Spleen (tissue), 11 donors: ENCODE results near the gene NSUN6. TPM values are rescaled to one million over a fixed set of nuclear protein-coding genes. Genes with fewer than 3 reads are reported as not detected.

Experiments
- DNase-seq: peaks from one replicate; pipeline ENCODE4 v3.0.0-alpha.2; 2020
- H3K27ac ChIP-seq, 8 donors: fragments of 200-600 bp; sonication (generic) in 7 of 8; 1 replicate in 4 of 8; 2 replicates in 4 of 8; pipeline versions ENCODE4 v1.5.0 to v1.8.0; 2016 to 2021; ENCODE audit warnings: inconsistent platforms in 4 of 8, mild to moderate bottlenecking in 4 of 8, moderate library complexity in 1 of 8
- H3K27me3 ChIP-seq, 7 donors: fragments of 200-600 bp; sonication (generic) in 6 of 7; replicated peaks in 1 of 7; 1 replicate in 4 of 7; 2 replicates in 3 of 7; pipeline versions ENCODE4 v1.5.0 to v1.8.0; 2016 to 2021; ENCODE audit warnings: inconsistent platforms in 3 of 7, mild to moderate bottlenecking in 1 of 7
- H3K36me3 ChIP-seq, 6 donors: fragments of 200-600 bp; sonication (generic) in 5 of 6; 1 replicate in 4 of 6; 2 replicates in 2 of 6; pipeline versions ENCODE4 v1.5.0 to v1.8.0; 2016 to 2021; ENCODE audit warnings: inconsistent platforms in 2 of 6
- H3K4me1 ChIP-seq, 6 donors: fragments of 200-600 bp; sonication (generic) in 5 of 6; 1 replicate in 3 of 6; 2 replicates in 3 of 6; pipeline versions ENCODE4 v1.5.0 to v1.8.0; 2016 to 2021; ENCODE audit warnings: inconsistent platforms in 3 of 6
- H3K4me3 ChIP-seq, 8 donors: fragments of 200-600 bp; sonication (generic) in 7 of 8; 1 replicate in 4 of 8; 2 replicates in 4 of 8; pipeline versions ENCODE4 v1.5.0 to v1.8.0; 2016 to 2021; ENCODE audit warnings: inconsistent platforms in 4 of 8, mild to moderate bottlenecking in 4 of 8, moderate library complexity in 2 of 8
- H3K9me3 ChIP-seq, 8 donors: fragments of 200-600 bp; sonication (generic) in 7 of 8; 1 replicate in 4 of 8; 2 replicates in 4 of 8; pipeline versions ENCODE4 v1.5.0 to v1.8.0; 2016 to 2021; ENCODE audit warnings: inconsistent platforms in 4 of 8
- CTCF ChIP-seq, 11 experiments: fragments of 200-600 bp in 7 of 11; fragments of 450-650 bp in 4 of 11; sonication (generic) in 4 of 11; IDR thresholded peaks in 8 of 11; conservative IDR thresholded peaks in 3 of 11; 1 replicate in 7 of 11; 2 replicates in 4 of 11; pipeline versions ENCODE4 v1.4.0 to v1.8.0; 2016 to 2021; ENCODE audit warnings: antibody characterized with exemption in 11 of 11, inconsistent platforms in 4 of 11, mild to moderate bottlenecking in 1 of 11
- POLR2A ChIP-seq, 3 donors: fragments of 450-650 bp; IDR thresholded peaks; one replicate each; pipeline ENCODE4 v1.5.1; 2017; ENCODE audit warnings: antibody characterized with exemption in 3 of 3, mild to moderate bottlenecking in 1 of 3
- POLR2AphosphoS5 ChIP-seq, 3 donors: sonication (generic); formaldehyde crosslinking; IDR thresholded peaks; one replicate each; pipeline ENCODE4 v1.5.1; 2017; ENCODE audit warnings: antibody characterized with exemption in 3 of 3
- WGBS, 5 donors: extraction: QIAGEN DNeasy Blood & Tissue Kit in 3 of 5; methylation state at CpG; one replicate each; pipeline versions ENCODE4 v1.1.5 to v1.1.7; 2013 to 2018; 5-methylcytosine and 5-hydroxymethylcytosine counted together
- intact Hi-C: fragments of 100-400 bp; cut with DNase I; formaldehyde crosslinking; loops from one replicate; pipeline ENCODE4 v1.15.0; 2023; ENCODE audit warnings: low total_unique reads
- polyA plus RNA-seq, 3 donors: library from polyadenylated mRNA; stranded (reverse); fragments of 200-250 nt; gene quantifications; one replicate each; pipeline ENCODE4 v1.2.1, GENCODE V29; 2013
- total RNA-seq, 7 donors: library from RNA; depleted of rRNA in 3 of 7; stranded (reverse); fragments of >200 nt in 3 of 7; fragmentation: NEBNext Ultra II Directional in 4 of 7; extraction: Animal tissue kit (Norgen Biotek cat#: 25700) in 4 of 7; gene quantifications; one replicate each; pipeline versions ENCODE4 v1.1.0 to v1.2.1, GENCODE V29; 2016 to 2021
- donor health status: healthy with polysubstance abuse.
- donor health status: DM: no; HTN: no; CAD: no; lungs with moderate emphysema.
- donor health status: DM: no; HTN: no; CAD: no.
- donor health status: Bipolar disorder and iron deficiency.
- donor health status: healthy.
- donor health status: DM: no; HTN: no; CAD: no.
- donor health status: DM: yes; HTN: yes; CAD: no.

NSUN6 gene
- total and polyA plus RNA-seq, 10 donors, result 6.4 to 25.8 (median 15.6) TPM

DNA sequence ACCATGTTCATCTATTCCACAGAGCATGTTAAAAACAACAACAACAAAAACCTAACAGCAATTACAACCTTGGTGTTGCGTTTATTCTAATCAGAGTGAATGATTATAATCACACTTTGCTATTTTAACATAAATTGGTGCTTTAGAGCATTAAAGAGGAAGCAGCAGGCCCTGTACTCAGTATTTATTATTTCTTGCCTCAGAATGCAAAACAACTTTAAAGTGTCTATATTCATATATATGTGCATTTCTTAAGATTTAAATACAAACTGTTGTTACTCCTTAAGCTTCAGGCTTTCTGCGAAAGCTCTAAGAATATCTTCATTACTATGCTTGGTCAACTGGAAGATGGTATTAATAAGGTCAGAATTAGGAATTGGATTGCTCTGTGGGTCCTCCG lies 29.4 kb upstream of the NSUN6 start:
- no peak overlapping the region for H3K4me3 ChIP-seq
- peaks cover 0 to 24% (median 1%) of the 10 kb centered on the region in 6 donors for H3K36me3 ChIP-seq
- 92 to 98% (median 95%) methylated on average over 3 of the region's 3 CpGs for WGBS, 5 donors
- H3K27ac ChIP-seq, result no peak overlapping the region
- intact Hi-C loops, result no loop called here
- H3K27me3 ChIP-seq, result no peaks in the 10 kb centered on the region
- no peak for DNase-seq
- H3K4me1 ChIP-seq, result no peaks in the 10 kb centered on the region
- TF ChIP-seq POLR2AphosphoS5 (IDR thresholded peaks at IDR 0.05) (no peak), POLR2A (IDR thresholded peaks at IDR 0.05) (no peak), CTCF (IDR thresholded peaks at IDR 0.05 in 8 of 11, conservative IDR thresholded peaks at IDR 0.05 in 3 of 11) (no peak)
- H3K9me3 ChIP-seq, result no peaks in the 10 kb centered on the region

DNA sequence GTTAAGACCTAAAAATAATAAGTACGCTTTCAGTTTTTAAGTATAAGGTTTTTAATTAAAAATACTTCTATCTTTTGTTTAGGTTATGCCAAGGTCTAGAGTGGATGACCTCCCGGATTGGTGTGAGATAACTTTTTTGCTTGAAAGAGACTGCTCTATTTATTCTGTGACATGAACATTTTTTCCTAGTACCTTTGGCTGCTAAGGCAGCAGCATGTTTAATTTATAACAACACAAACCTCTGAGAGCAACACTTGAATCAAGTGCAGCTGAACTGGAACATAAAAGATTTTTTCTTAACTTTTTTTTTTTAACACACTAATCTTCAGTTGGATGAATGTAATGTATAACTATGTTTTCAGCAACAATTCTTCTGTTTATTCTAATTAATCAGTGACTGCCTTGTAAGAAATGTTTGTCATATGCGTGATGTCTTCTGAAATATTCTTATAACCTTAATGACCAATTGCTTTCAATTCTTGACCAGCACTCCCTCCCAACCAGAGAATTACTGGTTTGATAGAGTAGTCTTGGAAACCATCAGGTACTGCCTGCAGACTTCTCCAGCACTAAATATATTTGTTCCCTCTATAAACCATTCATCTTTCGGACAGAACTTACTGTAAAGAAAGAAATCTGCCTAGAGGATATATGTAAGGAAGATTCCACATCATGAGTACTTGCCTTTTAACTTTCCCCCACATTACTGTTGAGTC lies 23.9 kb upstream of the NSUN6 start:
- Histone ChIP-seq H3K36me3 (peaks cover 2 to 79% (median 49%) of the 10 kb centered on the region in 6 donors), H3K4me1 (no peaks in the 10 kb centered on the region), H3K27me3 (no peaks in the 10 kb centered on the region), H3K4me3 (no peak overlapping the region), H3K9me3 (no peaks in the 10 kb centered on the region), H3K27ac (no peak overlapping the region)
- WGBS, 5 donors, result 93 to 99% (median 98%) methylated on average over 4 of the region's 4 CpGs
- intact Hi-C loops, result no loop called here
- no peak for DNase-seq
- TF ChIP-seq POLR2AphosphoS5 (IDR thresholded peaks at IDR 0.05), result no peak
- TF ChIP-seq POLR2A (IDR thresholded peaks at IDR 0.05), result no peak
- TF ChIP-seq CTCF (IDR thresholded peaks at IDR 0.05 in 8 of 11, conservative IDR thresholded peaks at IDR 0.05 in 3 of 11), result no peak

- Histone ChIP-seq H3K27ac (no peak overlapping the region), H3K36me3 (peaks cover 0 to 77% (median 39%) of the 10 kb centered on the region in 6 donors), H3K9me3 (no peaks in the 10 kb centered on the region), H3K4me1 (peaks cover 0 to 31% (median 4%) of the 10 kb centered on the region in 6 donors), H3K4me3 (no peak overlapping the region), H3K27me3 (no peaks in the 10 kb centered on the region)
- WGBS, 5 donors, result 85 to 92% (median 88%) methylated on average over 2 of the region's 2 CpGs
- no peak for DNase-seq
- TF ChIP-seq POLR2A (IDR thresholded peaks at IDR 0.05) (no peak), POLR2AphosphoS5 (IDR thresholded peaks at IDR 0.05) (no peak), CTCF (IDR thresholded peaks at IDR 0.05 in 8 of 11, conservative IDR thresholded peaks at IDR 0.05 in 3 of 11) (no peak)
- intact Hi-C loops, result no loop called here
These were observed 16.6 kb upstream of the NSUN6 start for GRCh38 chr10:18668026-18668425.

- TF ChIP-seq CTCF (IDR thresholded peaks at IDR 0.05 in 8 of 11, conservative IDR thresholded peaks at IDR 0.05 in 3 of 11) (no peak), POLR2AphosphoS5 (IDR thresholded peaks at IDR 0.05) (no peak), POLR2A (IDR thresholded peaks at IDR 0.05) (no peak)
- H3K9me3 ChIP-seq, result no peaks in the 10 kb centered on the region
- intact Hi-C loops, result no loop called here
- no peak overlapping the region for H3K4me3 ChIP-seq
- no peak overlapping the region for H3K27ac ChIP-seq
- peaks cover 4 to 44% (median 13%) of the 10 kb centered on the region in 6 donors for H3K4me1 ChIP-seq
- DNase-seq, result no peak
- H3K36me3 ChIP-seq, result peaks cover 0 to 65% (median 33%) of the 10 kb centered on the region in 6 donors
- H3K27me3 ChIP-seq, result no peaks in the 10 kb centered on the region
- 91 to 98% (median 93%) methylated on average over 2 of the region's 2 CpGs for WGBS, 5 donors
These were observed 15.4 kb upstream of the NSUN6 start for GRCh38 chr10:18666810-18667209.
